Renal pelvis (tissue), 12 donors: Measurements from ENCODE around the gene ACP6. TPM values are rescaled to one million over a fixed set of nuclear protein-coding genes. Genes with fewer than 3 reads are reported as not detected.
"Not testable (repeated sequence)": the region's sequence is repeated elsewhere in the genome, so short reads cannot be mapped to it uniquely, and the experiment has no call there.

Experiments used
- DNase-seq: peaks from one replicate; pipeline ENCODE4 v3.0.0-alpha.2; 2013
- long read RNA-seq, 16 experiments: transcript quantifications; one replicate each; lab custom pipeline, GENCODE V29; 2026
- polyA plus RNA-seq, 3 donors: library from polyadenylated mRNA; unstranded; fragments of 120-200 nt; gene quantifications; one replicate each; pipeline ENCODE4 v1.2.1, GENCODE V29; 2013; ENCODE audit not compliant: insufficient read length in 3 of 3

Gene ACP6
- 10 to 100 TPM; 27.6 to 45.1 (median 41.0) TPM for polyA plus RNA-seq
- long read RNA-seq, donor 1, full-length matches to known transcripts: 2 of 2 reads
- long read RNA-seq, donor 1, partial matches to known transcripts: 0 of 2 reads
- long read RNA-seq, donor 1, other reads (novel, unspliced or antisense): 0 of 2 reads
- long read RNA-seq, donor 2, full-length matches to known transcripts: 2 of 12 reads
- long read RNA-seq, donor 2, partial matches to known transcripts: 10 of 12 reads
- long read RNA-seq, donor 2, other reads (novel, unspliced or antisense): 0 of 12 reads
- long read RNA-seq, donor 3, full-length matches to known transcripts: 5 of 5 reads
- long read RNA-seq, donor 3, partial matches to known transcripts: 0 of 5 reads
- long read RNA-seq, donor 3, other reads (novel, unspliced or antisense): 0 of 5 reads
- long read RNA-seq, donor 4, full-length matches to known transcripts: 5 of 17 reads
- long read RNA-seq, donor 4, partial matches to known transcripts: 12 of 17 reads
- long read RNA-seq, donor 4, other reads (novel, unspliced or antisense): 0 of 17 reads
- long read RNA-seq, donor 5, full-length matches to known transcripts: 3 of 3 reads
- long read RNA-seq, donor 5, partial matches to known transcripts: 0 of 3 reads
- long read RNA-seq, donor 5, other reads (novel, unspliced or antisense): 0 of 3 reads
- long read RNA-seq, donor 6, full-length matches to known transcripts: 2 of 2 reads
- long read RNA-seq, donor 6, partial matches to known transcripts: 0 of 2 reads
- long read RNA-seq, donor 6, other reads (novel, unspliced or antisense): 0 of 2 reads
- long read RNA-seq, donor 7, full-length matches to known transcripts: 3 of 3 reads
- long read RNA-seq, donor 7, partial matches to known transcripts: 0 of 3 reads
- long read RNA-seq, donor 7, other reads (novel, unspliced or antisense): 0 of 3 reads
- long read RNA-seq, donor 8: 0 reads
- long read RNA-seq, donor 9, full-length matches to known transcripts: 7 of 7 reads
- long read RNA-seq, donor 9, partial matches to known transcripts: 0 of 7 reads
- long read RNA-seq, donor 9, other reads (novel, unspliced or antisense): 0 of 7 reads
- long read RNA-seq, donor 10, full-length matches to known transcripts: 4 of 4 reads
- long read RNA-seq, donor 10, partial matches to known transcripts: 0 of 4 reads
- long read RNA-seq, donor 10, other reads (novel, unspliced or antisense): 0 of 4 reads
- long read RNA-seq, donor 11, full-length matches to known transcripts: 4 of 4 reads
- long read RNA-seq, donor 11, partial matches to known transcripts: 0 of 4 reads
- long read RNA-seq, donor 11, other reads (novel, unspliced or antisense): 0 of 4 reads
- long read RNA-seq, donor 12, full-length matches to known transcripts: 7 of 18 reads
- long read RNA-seq, donor 12, partial matches to known transcripts: 11 of 18 reads
- long read RNA-seq, donor 12, other reads (novel, unspliced or antisense): 0 of 18 reads
- long read RNA-seq, donor 13, full-length matches to known transcripts: 3 of 10 reads
- long read RNA-seq, donor 13, partial matches to known transcripts: 7 of 10 reads
- long read RNA-seq, donor 13, other reads (novel, unspliced or antisense): 0 of 10 reads
- long read RNA-seq, donor 14: 0 reads
- long read RNA-seq, donor 15, full-length matches to known transcripts: 3 of 3 reads
- long read RNA-seq, donor 15, partial matches to known transcripts: 0 of 3 reads
- long read RNA-seq, donor 15, other reads (novel, unspliced or antisense): 0 of 3 reads
- long read RNA-seq, donor 16, full-length matches to known transcripts: 2 of 10 reads
- long read RNA-seq, donor 16, partial matches to known transcripts: 8 of 10 reads
- long read RNA-seq, donor 16, other reads (novel, unspliced or antisense): 0 of 10 reads

GRCh38 chr1:147670319-147671001, at the start of gene ACP6:
Gene ACP6 (minus strand): TSS chr1:147670524. CDS start chr1:147670048, 476 bp downstream.
- peak; percentile 96 for DNase-seq

DNA sequence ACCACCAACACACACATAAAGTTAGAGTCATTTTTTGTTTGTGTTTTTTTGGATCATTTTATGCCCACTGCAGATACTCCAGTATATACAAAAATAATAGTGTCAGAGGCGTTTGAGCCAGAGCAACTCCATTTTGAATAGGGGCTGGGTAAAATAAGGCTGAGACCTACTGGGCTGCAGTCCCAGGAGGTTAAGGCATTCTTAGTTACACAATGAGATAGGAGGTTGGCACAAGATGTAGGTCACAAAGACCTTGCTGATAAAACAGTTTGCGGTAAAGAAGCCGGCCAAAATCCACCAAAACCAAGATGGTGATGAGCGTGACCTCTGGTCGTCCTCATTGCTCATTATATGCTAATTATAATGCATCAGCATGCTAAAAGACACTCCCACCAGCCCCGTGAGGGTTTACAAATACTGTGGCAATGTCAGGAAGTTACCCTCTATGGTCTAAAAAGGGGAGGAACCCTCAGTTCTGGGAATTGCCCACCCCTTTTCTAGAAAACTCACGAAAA, 49.4 kb upstream of the ACP6 start:
- DNase-seq: no peak

GRCh38 chr1:147719029-147719698, 48.8 kb upstream of the ACP6 start:
- no peak for DNase-seq

DNA sequence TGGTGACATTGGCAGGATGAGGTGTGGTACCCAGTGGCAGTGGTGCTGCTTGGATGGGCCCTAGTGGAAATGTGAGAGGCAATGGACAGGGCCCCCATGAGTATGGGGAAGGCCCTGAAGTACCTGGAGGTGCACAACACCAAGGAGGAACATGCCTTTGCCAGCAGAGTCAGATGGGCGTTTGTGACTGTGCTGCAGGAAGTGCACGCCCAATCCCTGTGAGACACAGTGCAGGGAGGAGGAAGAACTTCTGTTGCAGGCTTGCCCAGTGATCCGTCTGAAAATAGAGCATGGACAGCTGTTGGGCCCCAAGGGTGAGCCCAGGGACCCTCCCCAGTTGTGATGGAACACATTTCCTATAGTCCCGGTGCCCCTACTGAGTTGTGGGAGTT, 47.4 kb upstream of the ACP6 start:
- DNase-seq: no peak

DNA sequence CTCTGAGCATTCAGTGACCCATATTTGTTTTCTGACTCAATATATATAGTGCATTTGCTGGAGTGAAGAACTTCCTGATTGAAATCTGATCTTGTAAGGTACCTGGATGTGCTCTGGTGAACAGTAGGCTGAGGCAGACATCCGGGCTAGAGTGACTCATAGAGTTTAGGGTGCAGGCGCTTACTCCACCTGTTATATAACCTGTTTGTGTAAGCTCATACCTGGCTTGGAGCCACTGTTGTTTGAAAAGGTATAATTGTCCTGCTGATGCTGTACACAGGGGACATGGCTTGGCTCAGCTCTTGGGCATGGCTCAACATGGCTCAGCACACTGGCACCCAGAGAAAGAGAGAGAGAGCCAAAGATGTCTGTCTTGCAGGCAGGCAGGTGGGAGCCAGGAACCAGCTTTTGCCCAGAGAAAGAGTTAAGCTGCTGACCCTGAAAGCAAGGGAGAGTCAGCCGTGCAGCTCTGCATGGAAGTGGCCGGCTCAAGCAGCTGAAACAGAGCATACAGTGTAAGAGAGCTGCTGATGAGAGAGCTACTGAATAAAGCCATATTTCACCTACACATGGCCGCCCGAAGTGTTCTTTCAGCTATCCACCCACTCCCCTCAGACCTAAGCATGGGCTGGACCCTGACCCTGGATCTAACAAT, 46.9 kb upstream of the ACP6 start:
- DNase-seq: peak; percentile 71

DNA sequence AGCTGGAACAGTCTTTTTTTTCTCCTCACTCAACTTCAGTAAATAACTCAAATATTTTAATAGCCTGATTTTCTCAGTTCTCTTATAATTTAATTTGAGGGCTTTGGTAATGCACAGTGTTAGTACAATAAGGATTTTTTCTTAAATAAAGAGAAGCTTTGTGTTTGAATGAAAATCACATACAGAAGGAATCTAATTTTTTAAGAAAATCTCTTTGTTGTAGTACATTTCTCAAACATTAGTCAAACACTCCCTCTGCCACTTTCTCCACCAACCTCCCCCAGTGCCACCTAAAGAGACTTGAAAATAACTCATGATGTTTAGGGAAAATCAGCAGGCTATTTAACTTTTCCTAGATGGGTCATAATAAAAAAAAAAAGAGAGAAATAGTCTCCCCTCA, 42.3 kb upstream of the ACP6 start:
- DNase-seq: no peak

DNA sequence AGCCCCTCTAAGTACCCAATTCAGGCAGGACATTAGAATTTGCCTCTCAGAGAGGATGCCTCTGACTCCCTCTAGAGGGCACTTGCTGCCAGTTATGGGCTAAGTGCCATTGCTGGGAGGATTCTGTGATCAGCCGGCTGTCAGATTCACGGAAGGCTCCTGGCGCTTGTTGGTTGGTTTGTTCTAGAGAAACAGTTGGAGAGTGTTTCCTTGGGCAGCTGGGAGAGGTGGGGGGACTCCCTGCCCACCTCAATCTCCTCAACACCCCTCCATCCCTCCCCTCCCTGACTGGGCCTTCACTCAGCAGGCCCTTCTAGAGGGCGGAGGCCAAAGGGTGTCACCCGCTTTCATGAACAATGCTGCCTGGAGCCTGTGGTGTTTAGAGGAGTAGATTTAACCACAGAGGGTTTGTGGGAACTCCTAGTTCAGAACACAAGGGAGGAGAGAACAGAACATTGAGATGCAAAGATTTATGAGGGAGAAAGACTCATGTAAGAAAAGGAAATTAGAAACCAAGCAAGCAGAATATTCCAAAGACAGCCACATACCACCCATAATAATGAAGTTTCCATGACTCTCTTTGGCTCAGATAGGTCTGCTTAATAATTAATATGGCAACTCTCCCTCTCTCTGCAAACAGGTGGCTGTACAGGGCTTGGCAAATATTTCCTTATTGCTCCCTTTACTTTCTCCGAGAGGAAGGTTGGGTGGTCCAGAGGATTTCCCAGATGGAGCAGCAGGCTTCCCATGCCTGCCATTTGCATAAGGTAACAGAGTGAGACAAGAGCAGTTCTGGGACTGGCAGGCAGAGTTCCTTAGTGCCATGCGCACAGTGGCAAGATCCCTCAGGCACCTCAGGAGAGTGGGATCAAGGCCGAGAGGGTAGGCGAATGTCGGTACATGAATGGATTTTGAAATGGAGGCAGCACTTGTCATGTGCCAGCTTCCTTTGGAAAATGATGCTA, 30.0 kb upstream of the ACP6 start:
- peak; percentile 77 for DNase-seq

- no peak for DNase-seq
Observed at GRCh38 chr1:147699686-147700041, 29.3 kb upstream of the ACP6 start.

DNA sequence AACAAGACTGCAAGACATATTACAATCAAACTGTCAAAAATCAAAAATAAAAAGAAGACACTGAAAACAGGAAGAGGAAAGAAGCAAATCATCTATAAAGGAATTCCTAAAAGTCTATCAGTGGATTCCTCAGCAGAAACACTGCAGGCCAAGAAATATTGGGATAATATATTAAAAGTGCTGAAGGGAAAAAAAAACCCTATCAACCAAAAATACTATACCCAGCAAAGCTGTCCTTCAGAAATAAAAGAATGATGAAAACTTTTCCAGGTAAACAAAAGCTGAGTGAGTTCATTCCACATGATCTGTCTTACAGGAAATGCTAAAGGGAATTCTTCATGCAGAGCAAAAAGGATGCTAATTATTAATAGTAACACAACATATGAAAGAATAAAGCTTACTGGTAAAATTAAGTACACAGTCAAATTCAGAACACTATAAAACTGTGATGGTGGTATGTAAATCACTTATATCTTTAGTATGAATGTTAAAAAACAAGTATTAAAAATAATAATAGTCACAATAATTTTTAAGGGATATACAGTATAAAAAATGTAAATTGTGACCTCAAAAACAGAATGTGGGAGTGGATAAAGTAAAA, 12.9 kb upstream of the ACP6 start:
- DNase-seq: no peak

GRCh38 chr1:147680608-147681235, 10.4 kb upstream of the ACP6 start:
- DNase-seq: not testable (repeated sequence)

DNA sequence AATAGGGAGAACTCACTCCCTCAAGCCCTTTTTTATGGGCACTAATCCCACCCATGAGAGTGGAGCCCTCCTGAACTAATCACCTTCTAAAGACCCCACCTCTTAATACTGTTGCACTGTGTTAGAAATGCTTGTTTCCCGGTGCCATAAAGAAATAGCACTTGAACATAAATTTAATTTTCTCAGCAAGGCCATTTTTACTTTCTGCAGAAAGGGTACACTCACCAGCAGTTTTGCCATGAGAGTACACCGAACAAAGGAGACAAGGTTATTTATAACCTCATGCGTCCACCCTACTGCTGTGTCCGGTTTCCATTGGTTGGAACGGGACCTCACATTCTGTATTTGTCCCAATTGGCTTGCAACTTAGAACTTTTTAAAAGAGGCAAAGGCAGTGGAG, 7.4 kb upstream of the ACP6 start:
- DNase-seq: not testable (repeated sequence)

GRCh38 chr1:147676311-147677085, 6.2 kb upstream of the ACP6 start:
- DNase-seq: no peak

DNA sequence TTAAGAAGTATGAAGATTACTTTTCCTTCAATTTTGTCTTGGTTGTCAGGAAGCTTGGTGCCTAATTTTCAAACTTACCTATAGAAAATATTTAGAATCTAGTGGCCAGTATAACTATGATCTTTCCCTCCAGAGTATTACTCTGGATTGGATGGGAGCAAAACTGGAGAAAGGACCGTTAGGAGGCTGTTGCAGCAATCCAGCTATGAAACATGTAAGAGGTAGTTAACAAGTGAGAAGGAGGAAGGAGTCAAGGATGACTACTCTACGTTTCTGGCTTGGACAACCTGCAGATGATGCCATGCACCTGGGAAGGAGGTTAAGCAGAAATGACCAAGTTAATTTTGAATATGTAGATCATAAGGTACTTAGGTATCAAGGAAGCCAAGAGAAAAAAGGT, 3.5 kb upstream of the ACP6 start:
- no peak for DNase-seq

DNA sequence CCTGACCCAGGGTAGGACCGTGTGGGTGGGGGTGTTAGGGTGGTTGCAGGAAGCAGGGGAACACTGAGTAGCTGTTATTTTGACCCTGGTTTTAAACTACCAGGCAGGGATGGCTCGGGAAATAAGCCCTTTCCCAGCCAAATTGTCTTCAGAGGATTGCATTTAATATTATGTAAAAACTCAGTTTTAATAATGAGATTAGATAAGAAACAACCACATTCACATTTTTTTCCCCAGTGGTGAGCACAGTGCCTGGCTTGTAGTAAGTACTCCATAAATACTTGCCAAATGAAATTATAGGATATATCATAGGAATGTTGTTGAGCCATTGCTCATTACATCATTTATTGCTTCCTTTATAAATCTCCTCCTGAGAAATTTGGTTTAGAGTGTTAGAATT, 3.1 kb upstream of the ACP6 start:
- no peak for DNase-seq

DNA sequence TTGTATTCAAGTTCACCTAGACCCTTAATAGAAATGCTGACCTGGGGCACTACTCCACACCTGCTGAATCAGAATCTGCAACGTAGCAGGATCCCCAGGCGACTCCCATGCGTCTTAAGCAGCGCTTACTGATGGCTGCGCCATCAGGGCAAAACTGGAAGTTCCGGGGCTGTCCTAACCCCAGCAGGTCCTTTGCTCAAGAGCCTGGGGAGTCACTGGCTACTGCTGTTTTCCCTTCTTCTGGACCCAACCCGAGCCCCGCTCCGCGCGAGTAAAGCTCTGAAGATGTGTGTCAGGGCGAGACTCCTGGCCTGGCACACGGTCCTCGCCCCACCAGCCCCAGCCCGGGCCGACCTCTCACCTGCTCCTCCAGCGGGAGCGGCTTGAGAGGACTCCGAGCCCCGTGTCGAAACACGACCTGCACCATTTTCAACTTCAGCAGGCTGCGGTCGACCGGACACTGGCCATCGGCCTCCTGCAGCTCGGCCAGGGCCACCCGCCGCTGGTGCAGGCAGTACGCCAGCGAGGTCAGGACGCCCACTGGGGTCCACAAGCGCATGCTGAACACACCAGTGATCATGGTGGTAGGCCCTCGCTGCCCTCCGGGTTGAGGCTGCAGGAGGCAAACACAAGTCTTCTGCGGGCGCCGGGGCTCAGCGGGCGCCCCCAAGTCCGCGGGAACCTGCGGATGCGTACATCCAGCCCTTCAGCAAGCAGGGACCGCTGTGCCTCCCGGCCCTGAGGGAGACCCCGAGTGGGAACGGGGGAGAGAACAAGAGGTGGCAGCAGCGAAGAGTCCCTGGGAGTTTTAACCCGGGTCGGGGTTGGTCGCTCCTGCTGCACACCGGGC, 630 bp downstream of the ACP6 start:
- DNase-seq: peak; percentile 54
